Spleen (tissue), 11 donors: ENCODE data around the gene TAF8. TPM values are rescaled to one million over a fixed set of nuclear protein-coding genes. Genes with fewer than 3 reads are reported as not detected.

ENCODE experiments used
- DNase-seq: peaks from one replicate; pipeline ENCODE4 v3.0.0-alpha.2; 2020
- H3K27ac ChIP-seq, 8 donors: fragments of 200-600 bp; sonication (generic) in 7 of 8; 1 replicate in 4 of 8; 2 replicates in 4 of 8; pipeline versions ENCODE4 v1.5.0 to v1.8.0; 2016 to 2021; ENCODE audit warnings: inconsistent platforms in 4 of 8, mild to moderate bottlenecking in 4 of 8, moderate library complexity in 1 of 8
- H3K27me3 ChIP-seq, 7 donors: fragments of 200-600 bp; sonication (generic) in 6 of 7; replicated peaks in 1 of 7; 1 replicate in 4 of 7; 2 replicates in 3 of 7; pipeline versions ENCODE4 v1.5.0 to v1.8.0; 2016 to 2021; ENCODE audit warnings: inconsistent platforms in 3 of 7, mild to moderate bottlenecking in 1 of 7
- H3K36me3 ChIP-seq, 6 donors: fragments of 200-600 bp; sonication (generic) in 5 of 6; 1 replicate in 4 of 6; 2 replicates in 2 of 6; pipeline versions ENCODE4 v1.5.0 to v1.8.0; 2016 to 2021; ENCODE audit warnings: inconsistent platforms in 2 of 6
- H3K4me1 ChIP-seq, 6 donors: fragments of 200-600 bp; sonication (generic) in 5 of 6; 1 replicate in 3 of 6; 2 replicates in 3 of 6; pipeline versions ENCODE4 v1.5.0 to v1.8.0; 2016 to 2021; ENCODE audit warnings: inconsistent platforms in 3 of 6
- H3K4me3 ChIP-seq, 8 donors: fragments of 200-600 bp; sonication (generic) in 7 of 8; 1 replicate in 4 of 8; 2 replicates in 4 of 8; pipeline versions ENCODE4 v1.5.0 to v1.8.0; 2016 to 2021; ENCODE audit warnings: inconsistent platforms in 4 of 8, mild to moderate bottlenecking in 4 of 8, moderate library complexity in 2 of 8
- H3K9me3 ChIP-seq, 8 donors: fragments of 200-600 bp; sonication (generic) in 7 of 8; 1 replicate in 4 of 8; 2 replicates in 4 of 8; pipeline versions ENCODE4 v1.5.0 to v1.8.0; 2016 to 2021; ENCODE audit warnings: inconsistent platforms in 4 of 8
- POLR2A ChIP-seq, 3 donors: fragments of 450-650 bp; IDR thresholded peaks; one replicate each; pipeline ENCODE4 v1.5.1; 2017; ENCODE audit warnings: antibody characterized with exemption in 3 of 3, mild to moderate bottlenecking in 1 of 3
- POLR2AphosphoS5 ChIP-seq, 3 donors: sonication (generic); formaldehyde crosslinking; IDR thresholded peaks; one replicate each; pipeline ENCODE4 v1.5.1; 2017; ENCODE audit warnings: antibody characterized with exemption in 3 of 3
- WGBS, 5 donors: extraction: QIAGEN DNeasy Blood & Tissue Kit in 3 of 5; methylation state at CpG; one replicate each; pipeline versions ENCODE4 v1.1.5 to v1.1.7; 2013 to 2018; 5-methylcytosine and 5-hydroxymethylcytosine counted together
- intact Hi-C: fragments of 100-400 bp; cut with DNase I; formaldehyde crosslinking; loops from one replicate; pipeline ENCODE4 v1.15.0; 2023; ENCODE audit warnings: low total_unique reads
- polyA plus RNA-seq, 3 donors: library from polyadenylated mRNA; stranded (reverse); fragments of 200-250 nt; gene quantifications; one replicate each; pipeline ENCODE4 v1.2.1, GENCODE V29; 2013
- total RNA-seq, 7 donors: library from RNA; depleted of rRNA in 3 of 7; stranded (reverse); fragments of >200 nt in 3 of 7; fragmentation: NEBNext Ultra II Directional in 4 of 7; extraction: Animal tissue kit (Norgen Biotek cat#: 25700) in 4 of 7; gene quantifications; one replicate each; pipeline versions ENCODE4 v1.1.0 to v1.2.1, GENCODE V29; 2016 to 2021
- TF ChIP-seq, protein P1 (sequence below), 11 experiments: fragments of 200-600 bp in 7 of 11; fragments of 450-650 bp in 4 of 11; sonication (generic) in 4 of 11; IDR thresholded peaks in 8 of 11; conservative IDR thresholded peaks in 3 of 11; 1 replicate in 7 of 11; 2 replicates in 4 of 11; pipeline versions ENCODE4 v1.4.0 to v1.8.0; 2016 to 2021; ENCODE audit warnings: antibody characterized with exemption in 11 of 11, inconsistent platforms in 4 of 11, mild to moderate bottlenecking in 1 of 11
- donor health status: healthy with polysubstance abuse.
- donor health status: DM: no; HTN: no; CAD: no; lungs with moderate emphysema.
- donor health status: DM: no; HTN: no; CAD: no.
- donor health status: Bipolar disorder and iron deficiency.
- donor health status: healthy.
- donor health status: DM: no; HTN: no; CAD: no.
- donor health status: DM: yes; HTN: yes; CAD: no.

Gene TAF8
- total and polyA plus RNA-seq, 10 donors, result 8.2 to 56.3 (median 35.4) TPM

DNA sequence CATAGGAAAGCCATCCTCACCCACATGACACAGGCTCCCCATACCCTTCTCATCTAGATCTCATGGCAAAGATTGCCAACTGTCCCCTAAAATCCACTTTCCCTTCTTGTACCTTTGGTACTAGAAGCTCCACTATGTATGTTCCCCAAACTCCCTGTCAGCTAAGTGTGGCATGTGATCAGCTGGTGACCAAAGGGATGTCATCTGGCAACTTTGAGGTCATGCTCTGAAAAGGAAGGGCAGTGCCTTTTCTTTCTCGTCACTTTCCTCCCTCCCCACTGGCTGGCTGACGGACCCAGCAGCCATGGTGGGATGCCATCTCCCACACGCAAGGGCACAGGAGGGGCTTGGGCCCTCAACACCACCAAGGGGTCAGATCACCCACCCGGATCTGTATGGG lies 23.8 kb upstream of the TAF8 start:
- Histone ChIP-seq H3K27me3 (no peaks in the 10 kb centered on the region), H3K9me3 (no peaks in the 10 kb centered on the region), H3K36me3 (peaks cover 0 to 100% (median 1%) of the 10 kb centered on the region in 6 donors), H3K4me3 (peak overlapping the region in 1 of 8 donors; percentile 59), H3K27ac (peak overlapping the region in 7 of 8 donors; percentile 30 to 93 (median 87)), H3K4me1 (peaks cover 75 to 100% (median 99%) of the 10 kb centered on the region in 6 donors)
- DNase-seq, result peak; percentile 69
- 66 to 80% (median 66%) methylated on average over 4 of the region's 4 CpGs for WGBS, 5 donors
- intact Hi-C loops, result no loop called here
- TF ChIP-seq POLR2AphosphoS5 (IDR thresholded peaks at IDR 0.05), result peak in 1 of 3 donors; percentile 48
- TF ChIP-seq, protein P1, sequence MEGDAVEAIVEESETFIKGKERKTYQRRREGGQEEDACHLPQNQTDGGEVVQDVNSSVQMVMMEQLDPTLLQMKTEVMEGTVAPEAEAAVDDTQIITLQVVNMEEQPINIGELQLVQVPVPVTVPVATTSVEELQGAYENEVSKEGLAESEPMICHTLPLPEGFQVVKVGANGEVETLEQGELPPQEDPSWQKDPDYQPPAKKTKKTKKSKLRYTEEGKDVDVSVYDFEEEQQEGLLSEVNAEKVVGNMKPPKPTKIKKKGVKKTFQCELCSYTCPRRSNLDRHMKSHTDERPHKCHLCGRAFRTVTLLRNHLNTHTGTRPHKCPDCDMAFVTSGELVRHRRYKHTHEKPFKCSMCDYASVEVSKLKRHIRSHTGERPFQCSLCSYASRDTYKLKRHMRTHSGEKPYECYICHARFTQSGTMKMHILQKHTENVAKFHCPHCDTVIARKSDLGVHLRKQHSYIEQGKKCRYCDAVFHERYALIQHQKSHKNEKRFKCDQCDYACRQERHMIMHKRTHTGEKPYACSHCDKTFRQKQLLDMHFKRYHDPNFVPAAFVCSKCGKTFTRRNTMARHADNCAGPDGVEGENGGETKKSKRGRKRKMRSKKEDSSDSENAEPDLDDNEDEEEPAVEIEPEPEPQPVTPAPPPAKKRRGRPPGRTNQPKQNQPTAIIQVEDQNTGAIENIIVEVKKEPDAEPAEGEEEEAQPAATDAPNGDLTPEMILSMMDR (IDR thresholded peaks at IDR 0.05 in 8 of 11, conservative IDR thresholded peaks at IDR 0.05 in 3 of 11), result no peak

DNA sequence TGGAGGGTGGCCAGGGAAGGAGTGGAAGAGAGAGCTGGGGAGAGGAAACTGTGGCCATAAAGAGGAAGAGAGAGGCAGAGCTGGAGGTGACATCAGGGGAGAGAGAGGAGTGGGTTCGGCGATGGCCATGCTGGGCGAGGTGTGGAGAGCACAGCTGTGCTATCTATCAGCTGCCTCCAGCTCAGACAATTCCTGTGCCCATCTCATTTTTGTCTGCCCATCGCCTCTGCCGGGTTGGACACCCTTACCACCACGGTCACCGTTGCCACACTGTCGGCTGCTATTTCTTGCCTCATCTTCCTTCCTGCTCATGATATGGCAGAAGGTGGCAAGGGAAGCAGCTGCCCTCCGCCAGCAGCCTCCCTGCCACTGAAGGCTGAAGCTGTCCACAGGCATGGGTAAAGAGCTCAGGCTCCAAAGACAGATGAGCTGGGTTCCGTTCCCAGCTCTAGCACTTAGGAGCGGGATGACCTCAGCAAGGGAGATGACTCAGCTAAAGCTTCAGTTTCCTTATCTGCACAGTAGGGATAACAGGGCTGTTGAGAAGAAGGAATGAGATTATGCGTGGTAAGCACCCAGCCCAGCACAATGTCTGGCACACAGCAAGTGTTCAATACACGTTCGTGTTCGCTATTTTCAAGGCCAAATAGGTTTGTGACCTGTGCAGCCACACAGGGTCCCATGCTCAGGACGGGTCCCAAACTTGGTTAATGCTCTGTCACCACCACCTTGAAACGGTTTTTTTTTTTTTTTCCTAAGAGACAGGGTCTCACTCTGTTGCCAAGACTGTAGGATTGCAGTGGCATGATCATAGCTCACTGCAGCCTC lies 21.9 kb upstream of the TAF8 start:
- intact Hi-C loops, result no loop called here
- 26 to 37% (median 28%) methylated on average over 17 of the region's 17 CpGs for WGBS, 5 donors
- Histone ChIP-seq H3K9me3 (no peaks in the 10 kb centered on the region), H3K27ac (peak overlapping the region; percentile 31 to 93 (median 81)), H3K36me3 (peaks cover 0 to 100% (median 8%) of the 10 kb centered on the region in 6 donors), H3K4me1 (peaks cover 57 to 100% (median 98%) of the 10 kb centered on the region in 6 donors), H3K4me3 (peak overlapping the region in 4 of 8 donors; percentile 2 to 59 (median 16)), H3K27me3 (no peaks in the 10 kb centered on the region)
- TF ChIP-seq, protein P1 (IDR thresholded peaks at IDR 0.05 in 8 of 11, conservative IDR thresholded peaks at IDR 0.05 in 3 of 11), result no peak
- peak; percentile 73 to 79 (median 74) for TF ChIP-seq POLR2AphosphoS5 (IDR thresholded peaks at IDR 0.05)
- peak; percentile 84 for DNase-seq

DNA sequence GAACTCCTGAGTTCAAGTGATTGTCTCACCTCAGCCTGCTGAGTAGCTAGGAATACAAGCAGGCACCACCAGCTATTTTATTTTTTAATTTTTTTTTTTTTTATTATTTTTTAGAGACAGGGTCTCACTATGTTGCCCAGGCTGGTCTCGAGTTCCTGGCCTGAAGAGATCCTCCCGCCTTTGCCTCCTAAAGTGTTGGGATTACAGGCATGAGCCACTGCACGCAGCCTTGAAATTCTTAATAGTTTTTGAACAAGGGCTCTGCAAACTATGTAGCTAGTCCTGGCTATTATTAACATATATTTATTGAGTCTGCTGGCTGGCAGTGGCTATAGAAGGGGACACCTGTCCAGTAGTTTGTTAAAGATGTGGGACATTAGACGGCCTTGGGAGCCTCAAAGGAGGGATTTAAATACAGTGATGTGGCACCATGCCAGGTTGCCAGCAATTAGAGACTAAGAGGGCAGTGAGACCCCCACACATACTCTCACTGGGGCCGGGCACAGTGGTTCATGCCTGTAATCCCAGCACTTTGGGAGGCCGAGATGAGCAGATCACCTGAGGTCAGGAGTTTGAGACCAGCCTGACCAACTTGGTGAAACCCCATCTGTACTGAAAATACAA lies 21.1 kb upstream of the TAF8 start:
- peak overlapping the region in 7 of 8 donors; percentile 72 to 93 (median 87) for H3K27ac ChIP-seq
- H3K4me1 ChIP-seq, result peaks cover 55 to 100% (median 94%) of the 10 kb centered on the region in 6 donors

More for the DNA sequence above, 21.1 kb upstream of the TAF8 start:
- Histone ChIP-seq H3K36me3 (peaks cover 0 to 100% (median 7%) of the 10 kb centered on the region in 6 donors), H3K9me3 (no peaks in the 10 kb centered on the region), H3K4me3 (peak overlapping the region in 1 of 8 donors; percentile 59), H3K27me3 (no peaks in the 10 kb centered on the region)
- intact Hi-C loops, result no loop called here
- DNase-seq, result peak; percentile 32
- TF ChIP-seq POLR2A (IDR thresholded peaks at IDR 0.05) (no peak), POLR2AphosphoS5 (IDR thresholded peaks at IDR 0.05) (no peak)
- TF ChIP-seq, protein P1 (IDR thresholded peaks at IDR 0.05 in 8 of 11, conservative IDR thresholded peaks at IDR 0.05 in 3 of 11), result no peak
- WGBS, 5 donors, result 88 to 97% (median 93%) methylated on average over 6 of the region's 6 CpGs
